Natural killer cell (primary cell): ENCODE results near the gene PYGM. TPM values are rescaled to one million over a fixed set of nuclear protein-coding genes. Genes with fewer than 3 reads are reported as not detected.

Experiments
- ATAC-seq, 3 donors: fragments of 150-1000 bp in 2 of 3; fragments of 200-7000 bp in 1 of 3; cut with Tn5 transposase; 1 replicate in 1 of 3; 2 replicates in 2 of 3; pipeline ENCODE4 v1.10.0; 2021; ENCODE audit warnings: mild to moderate bottlenecking in 2 of 3, moderate library complexity in 2 of 3
- DNase-seq, 2 donors: peaks; one replicate each; pipeline versions ENCODE4 v3.0.0 to v3.0.0-alpha.2; 2013 to 2021; ENCODE audit warnings: mixed read lengths in 1 of 2
- H3K27ac ChIP-seq: one replicate; pipeline ENCODE4 v1.5.1; 2013; ENCODE audit warnings: mild to moderate bottlenecking, low read length
- H3K27me3 ChIP-seq: one replicate; pipeline ENCODE4 v1.6.1; 2013; ENCODE audit warnings: low read length; ENCODE audit not compliant: control insufficient read depth, insufficient read depth
- H3K36me3 ChIP-seq: one replicate; pipeline ENCODE4 v1.6.1; 2013; ENCODE audit warnings: low read length; ENCODE audit not compliant: control insufficient read depth, insufficient read depth
- H3K4me1 ChIP-seq: one replicate; pipeline ENCODE4 v1.6.1; 2013; ENCODE audit warnings: low read length; ENCODE audit not compliant: control insufficient read depth, insufficient read depth
- H3K4me3 ChIP-seq: one replicate; pipeline ENCODE4 v1.5.1; 2013; ENCODE audit warnings: low read length
- H3K9me3 ChIP-seq: one replicate; pipeline ENCODE4 v1.6.1; 2013; ENCODE audit warnings: low read length; ENCODE audit not compliant: control insufficient read depth, insufficient read depth
- H3K27ac Mint-ChIP-seq, 2 donors: one replicate each; pipeline ENCODE4 v1.8.0; 2022; ENCODE audit warnings: mild to moderate bottlenecking in 2 of 2, mixed read lengths in 2 of 2, moderate library complexity in 1 of 2
- H3K27me3 Mint-ChIP-seq, 2 donors: one replicate each; pipeline ENCODE4 v1.8.0; 2022; ENCODE audit warnings: low read depth in 2 of 2, mixed read lengths in 2 of 2
- H3K36me3 Mint-ChIP-seq: one replicate; pipeline ENCODE4 v1.8.0; 2022; ENCODE audit warnings: mixed read lengths
- H3K4me1 Mint-ChIP-seq, 2 donors: one replicate each; pipeline ENCODE4 v1.8.0; 2022; ENCODE audit warnings: mixed read lengths in 2 of 2
- H3K4me3 Mint-ChIP-seq: one replicate; pipeline ENCODE4 v1.8.0; 2022; ENCODE audit warnings: mild to moderate bottlenecking, moderate library complexity, mixed read lengths
- H3K9me3 Mint-ChIP-seq, 2 donors: one replicate each; pipeline ENCODE4 v1.8.0; 2022; ENCODE audit warnings: mixed read lengths in 2 of 2
- CTCF ChIP-seq: fragments of 200-600 bp; IDR thresholded peaks from one replicate; pipeline ENCODE4 v1.8.0; 2022; ENCODE audit warnings: antibody characterized with exemption
- WGBS: methylation state at CpG from one replicate; pipeline ENCODE4 v1.1.7; 2013; ENCODE audit warnings: missing lambda C conversion rate; ENCODE audit not compliant: insufficient coverage; 5-methylcytosine and 5-hydroxymethylcytosine counted together
- intact Hi-C: fragments of 100-400 bp; cut with micrococcal nuclease; formaldehyde crosslinking; loops from one replicate; pipeline ENCODE4 v1.14.2; 2022
- total RNA-seq, 4 donors: library from RNA; stranded (reverse); fragments of 120-200 nt in 1 of 4; gene quantifications; one replicate each; pipeline versions ENCODE4 v1.2.3 to v1.2.4, GENCODE V29; 2013 to 2022

Gene PYGM
- total RNA-seq, 3 donors from 2014 or later (not counting 1 experiment from before 2014, with no cell fraction given): 4.1 to 8.4 (median 6.1) TPM

- Histone ChIP-seq H3K27ac (no peak overlapping the region), H3K36me3 (no peaks in the 10 kb centered on the region), H3K4me3 (no peak overlapping the region), H3K27me3 (peaks cover 28% of the 10 kb centered on the region), H3K4me1 (peaks cover 12% of the 10 kb centered on the region), H3K9me3 (no peaks in the 10 kb centered on the region)
- Mint-ChIP-seq H3K4me1 (peaks cover 10 to 21% of the 10 kb centered on the region in 2 donors), H3K27me3 (peaks cover 54 to 70% of the 10 kb centered on the region in 2 donors), H3K27ac (no peak overlapping the region), H3K4me3 (peak overlapping the region; percentile 70), H3K9me3 (no peaks in the 10 kb centered on the region), H3K36me3 (no peaks in the 10 kb centered on the region)
- TF ChIP-seq CTCF: no peak
- 17% methylated on average over 39 of the region's 39 CpGs for WGBS
- intact Hi-C loops: no loop called here
- DNase-seq: no peak
- peak in 1 of 3 donors; percentile 21 for ATAC-seq
These were observed 45.9 kb downstream of the PYGM start for GRCh38 chr11:64713781-64714363.

GRCh38 chr11:64713016-64713707, 46.6 kb downstream of the PYGM start:
- peak in 1 of 2 donors; percentile 44 for DNase-seq
- TF ChIP-seq CTCF: no peak
- peak in 2 of 3 donors; percentile 61 to 68 for ATAC-seq
- Histone ChIP-seq H3K9me3 (no peaks in the 10 kb centered on the region), H3K27ac (no peak overlapping the region), H3K4me3 (no peak overlapping the region), H3K4me1 (peaks cover 12% of the 10 kb centered on the region), H3K27me3 (peaks cover 28% of the 10 kb centered on the region), H3K36me3 (no peaks in the 10 kb centered on the region)
- Mint-ChIP-seq H3K36me3 (no peaks in the 10 kb centered on the region), H3K9me3 (no peaks in the 10 kb centered on the region), H3K27ac (no peak overlapping the region), H3K4me1 (peaks cover 10 to 21% of the 10 kb centered on the region in 2 donors), H3K4me3 (no peak overlapping the region), H3K27me3 (peaks cover 54 to 72% of the 10 kb centered on the region in 2 donors)
- intact Hi-C loops: no loop called here
- 4% methylated on average over 111 of the region's 111 CpGs for WGBS

GRCh38 chr11:64712430-64713015, 47.3 kb downstream of the PYGM start:
- H3K4me3 Mint-ChIP-seq: peak overlapping the region; percentile 71
- intact Hi-C loops: no loop called here
- H3K36me3 Mint-ChIP-seq: no peaks in the 10 kb centered on the region
- Histone ChIP-seq H3K27me3 (peaks cover 28% of the 10 kb centered on the region), H3K27ac (no peak overlapping the region), H3K4me3 (no peak overlapping the region), H3K9me3 (no peaks in the 10 kb centered on the region), H3K4me1 (peaks cover 12% of the 10 kb centered on the region), H3K36me3 (no peaks in the 10 kb centered on the region)
- no peak for TF ChIP-seq CTCF
- DNase-seq (peak in 1 of 2 donors; percentile 30), ATAC-seq (peak; percentile 30 to 57 (median 56))
- no peaks in the 10 kb centered on the region for H3K9me3 Mint-ChIP-seq
- 10% methylated on average over 45 of the region's 45 CpGs for WGBS
- peaks cover 10 to 21% of the 10 kb centered on the region in 2 donors for H3K4me1 Mint-ChIP-seq
- peak overlapping the region in 1 of 2 donors; percentile 21 for H3K27ac Mint-ChIP-seq
- H3K27me3 Mint-ChIP-seq: peaks cover 51 to 70% of the 10 kb centered on the region in 2 donors
